ENCODE measurements around the gene DNALI1.

- TF ChIP-seq CTCF (IDR thresholded peaks at IDR 0.05): no peak
- no peak for TF ChIP-seq POLR2A (IDR thresholded peaks at IDR 0.05)
- no peak for TF ChIP-seq POLR2AphosphoS5 (IDR thresholded peaks at IDR 0.05; ENCODE audit: insufficient read depth in 1 of 2, low read depth in 1 of 2)
Observed at GRCh38 chr1:37606481-37607263, 49.9 kb downstream of the DNALI1 start.

Measured in vagina (tissue), 2 donors.